Smooth muscle cell (in vitro differentiated cells): Measurements from ENCODE around the gene AMTN. TPM values are rescaled to one million over a fixed set of nuclear protein-coding genes. Genes with fewer than 3 reads are reported as not detected.

Experiments
- DNase-seq: peaks from one replicate; lab custom pipeline; 2025; ENCODE audit not compliant: unreplicated experiment; lab: John Stamatoyannopoulos, UW
- H2AFZ ChIP-seq: fragments of 200-600 bp; sonication (generic); 2 replicates; pipeline ENCODE4 v1.6.0; 2016; ENCODE audit warnings: antibody characterized with exemption, low read depth, mild to moderate bottlenecking
- H3F3A ChIP-seq: fragments of 200-600 bp; sonication (generic); 2 replicates; pipeline ENCODE4 v1.6.0; 2017; ENCODE audit warnings: antibody characterized with exemption, low read depth
- H3K27ac ChIP-seq: fragments of 200-600 bp; sonication (generic); 2 replicates; pipeline ENCODE4 v1.5.1; 2016; ENCODE audit warnings: low read depth, mild to moderate bottlenecking
- H3K27me3 ChIP-seq: fragments of 200-600 bp; sonication (generic); 2 replicates; pipeline ENCODE4 v1.6.1; 2016; ENCODE audit warnings: low read depth, mild to moderate bottlenecking
- H3K36me3 ChIP-seq: fragments of 200-600 bp; sonication (generic); 2 replicates; pipeline ENCODE4 v1.5.1; 2016; ENCODE audit warnings: low read depth
- H3K4me1 ChIP-seq: fragments of 200-600 bp; sonication (generic); 2 replicates; pipeline ENCODE4 v1.5.1; 2016; ENCODE audit warnings: low read depth
- H3K4me2 ChIP-seq: fragments of 200-600 bp; sonication (generic); 2 replicates; pipeline ENCODE4 v1.6.0; 2016; ENCODE audit warnings: mild to moderate bottlenecking
- H3K4me3 ChIP-seq: fragments of 200-600 bp; sonication (generic); 2 replicates; pipeline ENCODE4 v1.5.1; 2016; ENCODE audit warnings: mild to moderate bottlenecking
- H3K79me2 ChIP-seq: fragments of 200-600 bp; sonication (generic); 2 replicates; pipeline ENCODE4 v1.6.0; 2016; ENCODE audit warnings: low read depth, mild to moderate bottlenecking
- H3K9ac ChIP-seq: fragments of 200-600 bp; sonication (generic); 2 replicates; pipeline ENCODE4 v1.6.0; 2016; ENCODE audit warnings: low read depth
- H3K9me3 ChIP-seq: fragments of 200-600 bp; sonication (generic); replicated peaks from 2 replicates; pipeline ENCODE4 v1.5.1; 2016; ENCODE audit warnings: low read depth
- H4K20me1 ChIP-seq: fragments of 200-600 bp; sonication (generic); 2 replicates; pipeline ENCODE4 v1.6.0; 2016; ENCODE audit warnings: low read depth
- WGBS: methylation state at CpG from one replicate; pipeline ENCODE4 v1.1.7; 2016; ENCODE audit warnings: low lambda C conversion rate; 5-methylcytosine and 5-hydroxymethylcytosine counted together
- polyA plus RNA-seq: library from polyadenylated mRNA; unstranded; fragments of >200 nt; fragmentation: Nextera tagmentation; extraction: Ambion mirVana; gene quantifications from 2 replicates; pipeline ENCODE4 v1.2.1, GENCODE V29; 2016
- total RNA-seq: library from RNA; depleted of rRNA; stranded (reverse); fragments of >200 nt; gene quantifications from 2 replicates; pipeline ENCODE4 v1.2.3, GENCODE V29; 2014
- TF ChIP-seq, protein P1 (sequence below): fragments of 200-600 bp; sonication (generic); IDR thresholded peaks from 2 replicates; pipeline ENCODE4 v1.5.1; 2017; ENCODE audit warnings: borderline replicate concordance, mild to moderate bottlenecking, antibody characterized with exemption; ENCODE audit not compliant: insufficient read depth, poor library complexity, severe bottlenecking

AMTN gene
- total and polyA plus RNA-seq, 2 experiments from 2014 or later, result 0.61 TPM; not detected in 1

- TF ChIP-seq, protein P1, sequence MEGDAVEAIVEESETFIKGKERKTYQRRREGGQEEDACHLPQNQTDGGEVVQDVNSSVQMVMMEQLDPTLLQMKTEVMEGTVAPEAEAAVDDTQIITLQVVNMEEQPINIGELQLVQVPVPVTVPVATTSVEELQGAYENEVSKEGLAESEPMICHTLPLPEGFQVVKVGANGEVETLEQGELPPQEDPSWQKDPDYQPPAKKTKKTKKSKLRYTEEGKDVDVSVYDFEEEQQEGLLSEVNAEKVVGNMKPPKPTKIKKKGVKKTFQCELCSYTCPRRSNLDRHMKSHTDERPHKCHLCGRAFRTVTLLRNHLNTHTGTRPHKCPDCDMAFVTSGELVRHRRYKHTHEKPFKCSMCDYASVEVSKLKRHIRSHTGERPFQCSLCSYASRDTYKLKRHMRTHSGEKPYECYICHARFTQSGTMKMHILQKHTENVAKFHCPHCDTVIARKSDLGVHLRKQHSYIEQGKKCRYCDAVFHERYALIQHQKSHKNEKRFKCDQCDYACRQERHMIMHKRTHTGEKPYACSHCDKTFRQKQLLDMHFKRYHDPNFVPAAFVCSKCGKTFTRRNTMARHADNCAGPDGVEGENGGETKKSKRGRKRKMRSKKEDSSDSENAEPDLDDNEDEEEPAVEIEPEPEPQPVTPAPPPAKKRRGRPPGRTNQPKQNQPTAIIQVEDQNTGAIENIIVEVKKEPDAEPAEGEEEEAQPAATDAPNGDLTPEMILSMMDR, result no peak
- no peaks in the 10 kb centered on the region for H3K4me1 ChIP-seq
- H3K36me3 ChIP-seq, result no peaks in the 10 kb centered on the region
- WGBS, result 80% methylated on average over 2 of the region's 2 CpGs
- H3K9me3 ChIP-seq, result no peaks in the 10 kb centered on the region
- H2AFZ ChIP-seq, result no peak overlapping the region
- no peak overlapping the region for H3K4me3 ChIP-seq
- H3K27me3 ChIP-seq, result no peaks in the 10 kb centered on the region
- H4K20me1 ChIP-seq, result no peaks in the 10 kb centered on the region
- no peaks in the 10 kb centered on the region for H3K79me2 ChIP-seq
- H3K4me2 ChIP-seq, result no peak overlapping the region
- no peak for DNase-seq
- no peaks in the 10 kb centered on the region for H3F3A ChIP-seq
- no peak overlapping the region for H3K27ac ChIP-seq
- no peak overlapping the region for H3K9ac ChIP-seq
Measured at GRCh38 chr4:70570796-70571195, 52.4 kb downstream of the AMTN start.

DNA sequence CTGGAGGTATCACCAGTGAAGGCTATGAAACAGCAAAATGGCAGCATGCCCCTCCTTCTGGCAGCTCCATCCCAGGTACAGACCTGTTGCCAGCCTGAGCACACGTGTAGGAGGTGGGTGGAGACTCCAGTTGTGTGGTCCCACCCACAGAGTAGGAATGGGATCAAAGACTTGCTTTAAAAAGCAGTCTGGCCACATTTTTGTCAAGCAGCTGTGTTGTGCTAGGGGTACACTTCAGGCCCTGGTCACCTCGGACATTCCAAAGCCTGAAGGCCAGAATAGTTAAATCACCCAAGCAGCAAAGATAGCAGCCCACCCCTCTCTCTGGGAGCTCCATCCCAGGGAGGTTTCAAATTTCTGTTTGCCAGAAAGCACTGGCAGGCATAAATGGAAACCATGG lies 53.4 kb downstream of the AMTN start:
- Histone ChIP-seq H4K20me1 (no peaks in the 10 kb centered on the region), H3K4me1 (no peaks in the 10 kb centered on the region), H2AFZ (no peak overlapping the region), H3K27ac (no peak overlapping the region), H3K36me3 (no peaks in the 10 kb centered on the region), H3K4me3 (no peak overlapping the region), H3K79me2 (no peaks in the 10 kb centered on the region), H3K9me3 (no peaks in the 10 kb centered on the region), H3K27me3 (no peaks in the 10 kb centered on the region), H3K4me2 (no peak overlapping the region), H3K9ac (no peak overlapping the region), H3F3A (no peaks in the 10 kb centered on the region)
- 43% methylated on average over 2 of the region's 2 CpGs for WGBS
- TF ChIP-seq, protein P1, result no peak
- DNase-seq, result no peak

- Histone ChIP-seq H2AFZ (no peak overlapping the region), H3K4me3 (no peak overlapping the region), H3F3A (no peaks in the 10 kb centered on the region), H3K27ac (no peak overlapping the region), H3K36me3 (no peaks in the 10 kb centered on the region), H4K20me1 (no peaks in the 10 kb centered on the region), H3K4me1 (no peaks in the 10 kb centered on the region), H3K9ac (no peak overlapping the region), H3K4me2 (no peak overlapping the region), H3K27me3 (no peaks in the 10 kb centered on the region), H3K9me3 (no peaks in the 10 kb centered on the region), H3K79me2 (no peaks in the 10 kb centered on the region)
- TF ChIP-seq, protein P1, result no peak
- no peak for DNase-seq
Measured at GRCh38 chr4:70575964-70576363, 57.6 kb downstream of the AMTN start.

GRCh38 chr4:70577220-70577927 lies 59.0 kb downstream of the AMTN start:
- DNase-seq, result no peak
- Histone ChIP-seq H3K4me1 (no peaks in the 10 kb centered on the region), H3K27ac (no peak overlapping the region), H4K20me1 (no peaks in the 10 kb centered on the region), H3K27me3 (no peaks in the 10 kb centered on the region), H2AFZ (no peak overlapping the region), H3K4me2 (no peak overlapping the region), H3K4me3 (no peak overlapping the region), H3K9me3 (no peaks in the 10 kb centered on the region), H3K36me3 (no peaks in the 10 kb centered on the region), H3K79me2 (no peaks in the 10 kb centered on the region), H3F3A (no peaks in the 10 kb centered on the region), H3K9ac (no peak overlapping the region)
- WGBS, result 31% methylated on average over 6 of the region's 6 CpGs
- TF ChIP-seq, protein P1, result no peak
